Hepatocyte (in vitro differentiated cells): Measurements from ENCODE around the gene MEF2D. TPM values are rescaled to one million over a fixed set of nuclear protein-coding genes. Genes with fewer than 3 reads are reported as not detected.

Experiments
- DNase-seq: peaks from one replicate; pipeline ENCODE4 v3.0.0-alpha.2; 2016; ENCODE audit warnings: low spot score
- H2AFZ ChIP-seq: fragments of 200-600 bp; sonication (generic); 2 replicates; pipeline ENCODE4 v1.6.0; 2016; ENCODE audit warnings: antibody characterized with exemption, mild to moderate bottlenecking
- H3K27ac ChIP-seq: fragments of 200-600 bp; sonication (generic); 2 replicates; pipeline ENCODE4 v1.5.1; 2016; ENCODE audit warnings: mild to moderate bottlenecking
- H3K27me3 ChIP-seq: fragments of 200-600 bp; sonication (generic); 2 replicates; pipeline ENCODE4 v1.6.1; 2016
- H3K36me3 ChIP-seq: fragments of 200-600 bp; sonication (generic); replicated peaks from 2 replicates; pipeline ENCODE4 v1.5.1; 2016; ENCODE audit warnings: low read depth; ENCODE audit not compliant: insufficient read depth
- H3K4me1 ChIP-seq: fragments of 200-600 bp; sonication (generic); 2 replicates; pipeline ENCODE4 v1.5.1; 2016; ENCODE audit warnings: mild to moderate bottlenecking, moderate library complexity; ENCODE audit not compliant: insufficient read depth
- H3K4me2 ChIP-seq: fragments of 200-600 bp; sonication (generic); 2 replicates; pipeline ENCODE4 v1.6.0; 2016
- H3K4me3 ChIP-seq: fragments of 200-600 bp; sonication (generic); 2 replicates; pipeline ENCODE4 v1.5.1; 2016; ENCODE audit warnings: mild to moderate bottlenecking
- H3K79me2 ChIP-seq: fragments of 200-600 bp; sonication (generic); 2 replicates; pipeline ENCODE4 v1.6.0; 2017; ENCODE audit warnings: mild to moderate bottlenecking
- H3K9me2 ChIP-seq: fragments of 200-600 bp; sonication (generic); replicated peaks from 2 replicates; pipeline ENCODE4 v1.6.0; 2017; ENCODE audit warnings: mild to moderate bottlenecking; ENCODE audit not compliant: insufficient read depth
- H3K9me3 ChIP-seq: fragments of 200-600 bp; sonication (generic); 2 replicates; pipeline ENCODE4 v1.5.1; 2016; ENCODE audit warnings: low read depth, mild to moderate bottlenecking
- H4K20me1 ChIP-seq: fragments of 200-600 bp; sonication (generic); 2 replicates; pipeline ENCODE4 v1.6.0; 2016; ENCODE audit warnings: mild to moderate bottlenecking; ENCODE audit not compliant: insufficient read depth, poor library complexity, severe bottlenecking
- EZH2 ChIP-seq: fragments of 200-600 bp; sonication (generic); IDR thresholded peaks from 2 replicates; pipeline ENCODE4 v1.6.1; 2016; ENCODE audit warnings: antibody characterized with exemption, mild to moderate bottlenecking, borderline replicate concordance
- EZH2phosphoT487 ChIP-seq: fragments of 200-600 bp; sonication (generic); IDR thresholded peaks from one replicate; pipeline ENCODE4 v1.6.1; 2018; ENCODE audit warnings: antibody characterized with exemption, mild to moderate bottlenecking, low read depth, moderate library complexity; ENCODE audit not compliant: unreplicated experiment, severe bottlenecking
- WGBS: methylation state at CpG from one replicate; pipeline ENCODE4 v1.1.6; 2016; ENCODE audit warnings: low lambda C conversion rate; ENCODE audit errors: missing lambda C conversion rate; 5-methylcytosine and 5-hydroxymethylcytosine counted together
- polyA plus RNA-seq: library from polyadenylated mRNA; unstranded; fragments of >200 nt; fragmentation: Nextera tagmentation; extraction: Ambion mirVana; gene quantifications from 2 replicates; pipeline ENCODE4 v1.2.1, GENCODE V29; 2016
- total RNA-seq: library from RNA; depleted of rRNA; stranded (reverse); fragments of >200 nt; gene quantifications from 2 replicates; pipeline ENCODE4 v1.2.3, GENCODE V29; 2014
- TF ChIP-seq, protein P1 (sequence below): fragments of 200-600 bp; sonication (generic); IDR thresholded peaks from 2 replicates; pipeline ENCODE4 v1.5.1; 2016; ENCODE audit warnings: antibody characterized with exemption, mild to moderate bottlenecking; ENCODE audit not compliant: poor library complexity

Gene MEF2D
- total and polyA plus RNA-seq, 2 experiments from 2014 or later: 20.1 to 25.1 TPM

GRCh38 chr1:156460525-156460924, 40.0 kb downstream of the MEF2D start:
- H3K79me2 ChIP-seq: no peaks in the 10 kb centered on the region
- H3K4me1 ChIP-seq: peaks cover 4% of the 10 kb centered on the region
- H2AFZ ChIP-seq: no peak overlapping the region
- H3K27me3 ChIP-seq: no peaks in the 10 kb centered on the region
- no peaks in the 10 kb centered on the region for H3K36me3 ChIP-seq
- peak overlapping the region; percentile 71 for H3K27ac ChIP-seq
- no peak overlapping the region for H3K4me2 ChIP-seq
- TF ChIP-seq EZH2phosphoT487 (no peak), EZH2 (no peak)
- no peaks in the 10 kb centered on the region for H4K20me1 ChIP-seq
- no peaks in the 10 kb centered on the region for H3K9me3 ChIP-seq
- no peaks in the 10 kb centered on the region for H3K9me2 ChIP-seq
- WGBS: 63% methylated on average over 1 of the region's 1 CpG
- DNase-seq: no peak
- no peak overlapping the region for H3K4me3 ChIP-seq

DNA sequence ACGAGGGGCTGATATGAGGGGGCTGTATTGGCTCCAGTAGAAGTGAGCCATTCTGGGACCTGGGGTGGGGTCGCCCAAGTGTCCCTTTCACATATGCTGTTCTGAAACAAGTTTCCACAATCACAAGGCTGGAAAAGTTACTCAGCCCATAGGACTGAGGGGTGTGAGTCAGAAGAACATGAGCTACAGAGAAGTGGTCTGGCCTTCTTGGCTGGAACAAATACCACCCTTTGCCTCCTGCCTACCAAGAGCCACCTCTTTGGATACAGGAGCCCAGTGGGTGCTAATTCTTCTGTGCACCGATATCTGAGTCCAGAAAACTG, 42.4 kb downstream of the MEF2D start:
- no peak overlapping the region for H2AFZ ChIP-seq
- H3K79me2 ChIP-seq: no peaks in the 10 kb centered on the region
- no peak for DNase-seq
- peaks cover 4% of the 10 kb centered on the region for H3K4me1 ChIP-seq
- no peaks in the 10 kb centered on the region for H3K9me2 ChIP-seq
- peak overlapping the region; percentile 77 for H3K4me2 ChIP-seq
- 81% methylated on average over 3 of the region's 3 CpGs for WGBS
- no peaks in the 10 kb centered on the region for H4K20me1 ChIP-seq
- peak overlapping the region; percentile 95 for H3K27ac ChIP-seq
- no peaks in the 10 kb centered on the region for H3K36me3 ChIP-seq
- TF ChIP-seq, protein P1, sequence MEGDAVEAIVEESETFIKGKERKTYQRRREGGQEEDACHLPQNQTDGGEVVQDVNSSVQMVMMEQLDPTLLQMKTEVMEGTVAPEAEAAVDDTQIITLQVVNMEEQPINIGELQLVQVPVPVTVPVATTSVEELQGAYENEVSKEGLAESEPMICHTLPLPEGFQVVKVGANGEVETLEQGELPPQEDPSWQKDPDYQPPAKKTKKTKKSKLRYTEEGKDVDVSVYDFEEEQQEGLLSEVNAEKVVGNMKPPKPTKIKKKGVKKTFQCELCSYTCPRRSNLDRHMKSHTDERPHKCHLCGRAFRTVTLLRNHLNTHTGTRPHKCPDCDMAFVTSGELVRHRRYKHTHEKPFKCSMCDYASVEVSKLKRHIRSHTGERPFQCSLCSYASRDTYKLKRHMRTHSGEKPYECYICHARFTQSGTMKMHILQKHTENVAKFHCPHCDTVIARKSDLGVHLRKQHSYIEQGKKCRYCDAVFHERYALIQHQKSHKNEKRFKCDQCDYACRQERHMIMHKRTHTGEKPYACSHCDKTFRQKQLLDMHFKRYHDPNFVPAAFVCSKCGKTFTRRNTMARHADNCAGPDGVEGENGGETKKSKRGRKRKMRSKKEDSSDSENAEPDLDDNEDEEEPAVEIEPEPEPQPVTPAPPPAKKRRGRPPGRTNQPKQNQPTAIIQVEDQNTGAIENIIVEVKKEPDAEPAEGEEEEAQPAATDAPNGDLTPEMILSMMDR: no peak
- TF ChIP-seq EZH2phosphoT487 (no peak), EZH2 (no peak)
- H3K4me3 ChIP-seq: no peak overlapping the region
- H3K27me3 ChIP-seq: no peaks in the 10 kb centered on the region
- H3K9me3 ChIP-seq: no peaks in the 10 kb centered on the region

GRCh38 chr1:156456625-156457465, 43.7 kb downstream of the MEF2D start:
- peaks cover 4% of the 10 kb centered on the region for H3K4me1 ChIP-seq
- no peaks in the 10 kb centered on the region for H3K9me3 ChIP-seq
- peak overlapping the region; percentile 18 for H2AFZ ChIP-seq
- no peaks in the 10 kb centered on the region for H3K9me2 ChIP-seq
- H4K20me1 ChIP-seq: no peaks in the 10 kb centered on the region
- H3K27me3 ChIP-seq: no peaks in the 10 kb centered on the region
- peak overlapping the region; percentile 95 for H3K27ac ChIP-seq
- 1% methylated on average over 58 of the region's 59 CpGs for WGBS
- H3K4me3 ChIP-seq: peak overlapping the region; percentile 24
- TF ChIP-seq EZH2phosphoT487: no peak
- TF ChIP-seq EZH2: no peak
- TF ChIP-seq, protein P1: no peak
- H3K79me2 ChIP-seq: no peaks in the 10 kb centered on the region
- peak overlapping the region; percentile 77 for H3K4me2 ChIP-seq
- no peaks in the 10 kb centered on the region for H3K36me3 ChIP-seq
- peak; percentile 98 for DNase-seq

- Histone ChIP-seq H4K20me1 (no peaks in the 10 kb centered on the region), H3K27ac (no peak overlapping the region), H3K9me3 (no peaks in the 10 kb centered on the region), H3K4me1 (no peaks in the 10 kb centered on the region), H3K79me2 (no peaks in the 10 kb centered on the region), H2AFZ (no peak overlapping the region), H3K27me3 (peaks cover 2% of the 10 kb centered on the region), H3K4me2 (no peak overlapping the region), H3K9me2 (no peaks in the 10 kb centered on the region), H3K36me3 (no peaks in the 10 kb centered on the region), H3K4me3 (no peak overlapping the region)
- TF ChIP-seq EZH2phosphoT487 (no peak), EZH2 (no peak)
- TF ChIP-seq, protein P1: no peak
- DNase-seq: no peak
- WGBS: 90% methylated on average over 7 of the region's 7 CpGs
These were observed 45.2 kb downstream of the MEF2D start for GRCh38 chr1:156455362-156455761.
